ENCODE measurements around the gene KCTD8. TPM values are rescaled to one million over a fixed set of nuclear protein-coding genes. Genes with fewer than 3 reads are reported as not detected.

Gene KCTD8
- total RNA-seq, 1 experiment from 2014 or later = 1.1 TPM

- H3K4me3 Mint-ChIP-seq = no peak overlapping the region
- no peak for TF ChIP-seq CTCF (conservative IDR thresholded peaks at IDR 0.05)
- Histone ChIP-seq H3K4me1 (ENCODE audit: insufficient read depth, low read length) (no peaks in the 10 kb centered on the region), H2AK5ac (ENCODE audit: insufficient read length, low read length) (no peak overlapping the region), H3K56ac (ENCODE audit: insufficient read length, low read depth, low read length) (no peak overlapping the region), H3K79me2 (ENCODE audit: insufficient read depth, low read length) (no peaks in the 10 kb centered on the region), H4K20me1 (ENCODE audit: control insufficient read depth, insufficient read depth, insufficient read length) (no peaks in the 10 kb centered on the region), H2BK15ac (ENCODE audit: low read depth, low read length) (no peak overlapping the region), H3K9me3 (ENCODE audit: control insufficient read depth, low read depth, low read length) (no peaks in the 10 kb centered on the region), H2BK5ac (ENCODE audit: insufficient read length, low read length) (no peak overlapping the region), H3K4me2 (ENCODE audit: insufficient read depth, insufficient read length, low read length) (no peak overlapping the region), H2BK20ac (ENCODE audit: low read depth, low read length, poor library complexity, severe bottlenecking) (no peak overlapping the region), H3K9ac (ENCODE audit: extremely low read depth, insufficient read length, low read length) (no peak overlapping the region), H4K91ac (ENCODE audit: insufficient read length, low read depth, low read length) (no peak overlapping the region), H3K79me1 (ENCODE audit: insufficient read depth, low read depth, low read length, poor library complexity, severe bottlenecking) (no peaks in the 10 kb centered on the region), H3K18ac (ENCODE audit: insufficient read length, low read depth, low read length) (no peak overlapping the region), H4K5ac (ENCODE audit: insufficient read length, low read depth, low read length) (no peak overlapping the region), H3K23ac (ENCODE audit: insufficient read length, low read depth, low read length) (no peak overlapping the region), H2BK120ac (ENCODE audit: low read depth, low read length, poor library complexity, severe bottlenecking) (no peak overlapping the region), H3K14ac (ENCODE audit: insufficient read depth, low read length) (no peak overlapping the region), H3K23me2 (ENCODE audit: insufficient read length, low read depth, low read length, poor library complexity, severe bottlenecking) (no peaks in the 10 kb centered on the region), H3T11ph (ENCODE audit: low read length) (no peak overlapping the region), H3K27me3 (ENCODE audit: insufficient read depth, low read length) (no peaks in the 10 kb centered on the region; the same call in 1 of the 2 replicates), H3K4ac (ENCODE audit: low read depth, low read length) (no peak overlapping the region), H3K27ac (ENCODE audit: insufficient read length, low read depth, low read length) (no peak overlapping the region), H4K8ac (replicated peaks; ENCODE audit: insufficient read length, low read depth, low read length) (no peak overlapping the region), H2BK12ac (ENCODE audit: insufficient read length, low read depth, low read length) (no peak overlapping the region), H2AFZ (ENCODE audit: low read length) (no peak overlapping the region)
- H3K9me3 Mint-ChIP-seq = no peaks in the 10 kb centered on the region; a peak in 1 of 5 replicates
- no peak for DNase-seq
- H3K36me3 Mint-ChIP-seq (ENCODE audit: insufficient read depth in 1 of 3, low read depth in 3 of 3) = peaks cover 0 to 6% (median 0%) of the 10 kb centered on the region in 3 experiments; a peak in 4 of 7 replicates
- H3K27ac Mint-ChIP-seq = no peak overlapping the region
- no peaks in the 10 kb centered on the region for H3K4me1 Mint-ChIP-seq
- H3K27me3 Mint-ChIP-seq (ENCODE audit: low read depth) = peaks cover 6% of the 10 kb centered on the region; the same call in 1 of the 2 replicates
Observed at GRCh38 chr4:44237643-44238042, 211.0 kb downstream of the KCTD8 start.

Measured in H9 (cell line).